H7 (cell line): ENCODE measurements around the gene OTOA. TPM values are rescaled to one million over a fixed set of nuclear protein-coding genes. Genes with fewer than 3 reads are reported as not detected.
"Not testable (repeated sequence)": the region's sequence is repeated elsewhere in the genome, so short reads cannot be mapped to it uniquely, and the experiment has no call there.

Experiments used
- DNase-seq: peaks from one replicate; pipeline ENCODE4 v3.0.0; 2012
- H3K27me3 ChIP-seq: 2 replicates; pipeline ENCODE4 v1.6.0; 2011; ENCODE audit warnings: mild to moderate bottlenecking, low read length; ENCODE audit not compliant: control insufficient read depth, insufficient read depth
- H3K36me3 ChIP-seq: replicated peaks from 2 replicates; pipeline ENCODE4 v1.5.1; 2011; ENCODE audit warnings: low read length; ENCODE audit not compliant: control insufficient read depth, insufficient read depth
- H3K4me3 ChIP-seq: 2 replicates; pipeline ENCODE4 v1.5.1; 2011; ENCODE audit warnings: low read depth, mild to moderate bottlenecking, control low read depth, low read length, moderate library complexity; ENCODE audit not compliant: insufficient read depth
- total RNA-seq: library from RNA; depleted of rRNA; stranded (reverse); fragments of >200 nt; shearing (Covaris generic); gene quantifications from 2 replicates; pipeline ENCODE4 v1.2.3, GENCODE V29; 2014

The OTOA gene
- total RNA-seq, 1 experiment from 2014 or later, result not detected

- DNase-seq, result not testable (repeated sequence)
Observed at GRCh38 chr16:21631376-21631775, 32.4 kb upstream of the OTOA start.

GRCh38 chr16:21631951-21632575, 31.7 kb upstream of the OTOA start:
- not testable (repeated sequence) for H3K4me3 ChIP-seq

More at GRCh38 chr16:21631376-21631775, 32.4 kb upstream of the OTOA start:
- H3K4me3 ChIP-seq, H3K27me3 ChIP-seq, H3K36me3 ChIP-seq: not testable (repeated sequence)

GRCh38 chr16:21634216-21634615, 29.6 kb upstream of the OTOA start:
- Histone ChIP-seq H3K36me3 (peaks cover 4% of the 10 kb centered on the region; the same call in 1 of the 2 replicates), H3K4me3 (no peak overlapping the region), H3K27me3 (no peaks in the 10 kb centered on the region)
- no peak for DNase-seq

More at GRCh38 chr16:21631951-21632575, 31.7 kb upstream of the OTOA start:
- not testable (repeated sequence) for H3K36me3 ChIP-seq, H3K27me3 ChIP-seq, DNase-seq

- H3K4me3 ChIP-seq, H3K36me3 ChIP-seq, H3K27me3 ChIP-seq, DNase-seq: not testable (repeated sequence)
Observed at GRCh38 chr16:21635694-21636093, 28.1 kb upstream of the OTOA start.

- DNase-seq, result no peak
- no peaks in the 10 kb centered on the region for H3K36me3 ChIP-seq
Observed at GRCh38 chr16:21637032-21637968, 26.5 kb upstream of the OTOA start.

GRCh38 chr16:21638573-21638975, 25.2 kb upstream of the OTOA start:
- Histone ChIP-seq H3K36me3 (no peaks in the 10 kb centered on the region), H3K4me3 (no peak overlapping the region), H3K27me3 (no peaks in the 10 kb centered on the region)
- DNase-seq, result no peak

More at GRCh38 chr16:21637032-21637968, 26.5 kb upstream of the OTOA start:
- Histone ChIP-seq H3K27me3 (no peaks in the 10 kb centered on the region), H3K4me3 (no peak overlapping the region)

- DNase-seq, result no peak
- no peak overlapping the region for H3K4me3 ChIP-seq
- H3K36me3 ChIP-seq, result no peaks in the 10 kb centered on the region
- H3K27me3 ChIP-seq, result no peaks in the 10 kb centered on the region
Observed at GRCh38 chr16:21639493-21639892, 24.3 kb upstream of the OTOA start.

GRCh38 chr16:21641916-21642315, 21.9 kb upstream of the OTOA start:
- Histone ChIP-seq H3K36me3 (no peaks in the 10 kb centered on the region), H3K4me3 (no peak overlapping the region)
- DNase-seq, result no peak

GRCh38 chr16:21642861-21643260, 20.9 kb upstream of the OTOA start:
- no peak for DNase-seq
- Histone ChIP-seq H3K4me3 (no peak overlapping the region), H3K27me3 (no peaks in the 10 kb centered on the region), H3K36me3 (no peaks in the 10 kb centered on the region)

More at GRCh38 chr16:21641916-21642315, 21.9 kb upstream of the OTOA start:
- no peaks in the 10 kb centered on the region for H3K27me3 ChIP-seq

GRCh38 chr16:21643785-21644184, 20.0 kb upstream of the OTOA start:
- no peaks in the 10 kb centered on the region for H3K36me3 ChIP-seq
- H3K4me3 ChIP-seq, result no peak overlapping the region
- no peaks in the 10 kb centered on the region for H3K27me3 ChIP-seq
- no peak for DNase-seq

- Histone ChIP-seq H3K27me3 (no peaks in the 10 kb centered on the region), H3K36me3 (no peaks in the 10 kb centered on the region), H3K4me3 (no peak overlapping the region)
- DNase-seq, result no peak
Observed at GRCh38 chr16:21644674-21645073, 19.1 kb upstream of the OTOA start.

- DNase-seq, result no peak
- H3K27me3 ChIP-seq, result no peaks in the 10 kb centered on the region
- H3K4me3 ChIP-seq, result no peak overlapping the region
- no peaks in the 10 kb centered on the region for H3K36me3 ChIP-seq
Observed at GRCh38 chr16:21645261-21645721, 18.5 kb upstream of the OTOA start.

GRCh38 chr16:21646091-21646490, 17.7 kb upstream of the OTOA start:
- DNase-seq, result no peak
- H3K4me3 ChIP-seq, result no peak overlapping the region
- no peaks in the 10 kb centered on the region for H3K27me3 ChIP-seq
- no peaks in the 10 kb centered on the region for H3K36me3 ChIP-seq

- no peak for DNase-seq
- Histone ChIP-seq H3K27me3 (no peaks in the 10 kb centered on the region), H3K4me3 (no peak overlapping the region), H3K36me3 (no peaks in the 10 kb centered on the region)
Observed at GRCh38 chr16:21646721-21647561, 16.8 kb upstream of the OTOA start.
